H9 (cell line): ENCODE data around the gene SMARCA2. TPM values are rescaled to one million over a fixed set of nuclear protein-coding genes. Genes with fewer than 3 reads are reported as not detected.

Experiments
- DNase-seq: peaks from one replicate; pipeline ENCODE4 v3.0.0-alpha.2; 2017
- H2AFZ ChIP-seq: one replicate; pipeline ENCODE4 v1.6.1; 2013; ENCODE audit warnings: mild to moderate bottlenecking, low read length, control low read depth, moderate library complexity
- H2AK5ac ChIP-seq: 2 replicates; pipeline ENCODE4 v1.6.1; 2013; ENCODE audit warnings: low read length, control low read depth, mixed read lengths; ENCODE audit not compliant: insufficient read length
- H2BK120ac ChIP-seq: one replicate; pipeline ENCODE4 v1.6.1; 2013; ENCODE audit warnings: low read depth, mild to moderate bottlenecking, low read length, control low read depth, inconsistent platforms; ENCODE audit not compliant: poor library complexity, severe bottlenecking
- H2BK12ac ChIP-seq: 2 replicates; pipeline ENCODE4 v1.6.1; 2013; ENCODE audit warnings: low read length, control low read depth, mixed read lengths, low read depth; ENCODE audit not compliant: insufficient read length
- H2BK15ac ChIP-seq: 2 replicates; pipeline ENCODE4 v1.6.1; 2013; ENCODE audit warnings: low read depth, low read length, control low read depth
- H2BK20ac ChIP-seq: one replicate; pipeline ENCODE4 v1.6.1; 2013; ENCODE audit warnings: low read depth, mild to moderate bottlenecking, low read length, control low read depth, inconsistent platforms; ENCODE audit not compliant: poor library complexity, severe bottlenecking
- H2BK5ac ChIP-seq: 2 replicates; pipeline ENCODE4 v1.6.1; 2013; ENCODE audit warnings: low read length, control low read depth, mixed read lengths; ENCODE audit not compliant: insufficient read length
- H3K14ac ChIP-seq: 2 replicates; pipeline ENCODE4 v1.6.1; 2013; ENCODE audit warnings: low read length, control low read depth; ENCODE audit not compliant: insufficient read depth
- H3K18ac ChIP-seq: 2 replicates; pipeline ENCODE4 v1.6.1; 2013; ENCODE audit warnings: low read depth, mild to moderate bottlenecking, mixed read lengths, low read length, control low read depth; ENCODE audit not compliant: insufficient read length
- H3K23ac ChIP-seq: 2 replicates; pipeline ENCODE4 v1.6.1; 2013; ENCODE audit warnings: low read length, control low read depth, mixed read lengths, low read depth; ENCODE audit not compliant: insufficient read length
- H3K23me2 ChIP-seq: 2 replicates; pipeline ENCODE4 v1.6.1; 2013; ENCODE audit warnings: low read depth, mild to moderate bottlenecking, mixed read lengths, low read length, control low read depth; ENCODE audit not compliant: insufficient read length, poor library complexity, severe bottlenecking
- H3K27ac ChIP-seq: 2 replicates; pipeline ENCODE4 v1.5.1; 2013; ENCODE audit warnings: low read length, control low read depth, mixed read lengths, low read depth; ENCODE audit not compliant: insufficient read length
- H3K27me3 ChIP-seq: 2 replicates; pipeline ENCODE4 v1.6.1; 2013; ENCODE audit warnings: low read length, control low read depth, inconsistent platforms; ENCODE audit not compliant: insufficient read depth
- H3K4ac ChIP-seq: 2 replicates; pipeline ENCODE4 v1.6.1; 2013; ENCODE audit warnings: low read depth, mild to moderate bottlenecking, control low read depth, inconsistent platforms, low read length, moderate library complexity
- H3K4me1 ChIP-seq: 2 replicates; pipeline ENCODE4 v1.6.1; 2013; ENCODE audit warnings: low read length, control low read depth, inconsistent platforms; ENCODE audit not compliant: insufficient read depth
- H3K4me2 ChIP-seq: 2 replicates; pipeline ENCODE4 v1.6.1; 2013; ENCODE audit warnings: low read length, control low read depth, mixed read lengths; ENCODE audit not compliant: insufficient read length, insufficient read depth
- H3K56ac ChIP-seq: 2 replicates; pipeline ENCODE4 v1.6.1; 2013; ENCODE audit warnings: low read depth, mild to moderate bottlenecking, mixed read lengths, low read length, control low read depth; ENCODE audit not compliant: insufficient read length
- H3K79me1 ChIP-seq: 2 replicates; pipeline ENCODE4 v1.6.1; 2013; ENCODE audit warnings: low read depth, mild to moderate bottlenecking, moderate library complexity, low read length, control low read depth, inconsistent platforms; ENCODE audit not compliant: insufficient read depth, poor library complexity, severe bottlenecking
- H3K79me2 ChIP-seq: 2 replicates; pipeline ENCODE4 v1.6.1; 2013; ENCODE audit warnings: low read length, control low read depth, inconsistent platforms; ENCODE audit not compliant: insufficient read depth
- H3K9ac ChIP-seq: 2 replicates; pipeline ENCODE4 v1.6.1; 2013; ENCODE audit warnings: low read length, control low read depth, mixed read lengths; ENCODE audit not compliant: insufficient read length; ENCODE audit errors: extremely low read depth
- H3K9me3 ChIP-seq: one replicate; pipeline ENCODE4 v1.6.1; 2013; ENCODE audit warnings: low read depth, low read length, inconsistent platforms; ENCODE audit not compliant: control insufficient read depth
- H3T11ph ChIP-seq: one replicate; pipeline ENCODE4 v1.6.1; 2013; ENCODE audit warnings: mild to moderate bottlenecking, low read length, control low read depth, inconsistent platforms
- H4K20me1 ChIP-seq: one replicate; pipeline ENCODE4 v1.6.1; 2013; ENCODE audit not compliant: control insufficient read depth, insufficient read length, insufficient read depth
- H4K5ac ChIP-seq: 2 replicates; pipeline ENCODE4 v1.6.1; 2013; ENCODE audit warnings: low read depth, mild to moderate bottlenecking, mixed read lengths, low read length, control low read depth; ENCODE audit not compliant: insufficient read length
- H4K8ac ChIP-seq: replicated peaks from 2 replicates; pipeline ENCODE4 v1.6.1; 2013; ENCODE audit warnings: low read length, control low read depth, mixed read lengths, low read depth; ENCODE audit not compliant: insufficient read length
- H4K91ac ChIP-seq: 2 replicates; pipeline ENCODE4 v1.6.1; 2013; ENCODE audit warnings: low read depth, mild to moderate bottlenecking, moderate library complexity, mixed read lengths, low read length, control low read depth; ENCODE audit not compliant: insufficient read length
- H3K27ac Mint-ChIP-seq, 3 experiments: 2 replicates in 2 of 3; 3 replicates in 1 of 3; pipeline ENCODE4 v1.8.0; 2020 to 2021; ENCODE audit warnings: mixed read lengths in 3 of 3, mild to moderate bottlenecking in 1 of 3, moderate library complexity in 1 of 3
- H3K27me3 Mint-ChIP-seq: 2 replicates; pipeline ENCODE4 v1.8.0; 2021; ENCODE audit warnings: low read depth, mild to moderate bottlenecking, moderate library complexity, mixed read lengths
- H3K36me3 Mint-ChIP-seq, 3 experiments: 2 replicates in 2 of 3; 3 replicates in 1 of 3; pipeline ENCODE4 v1.8.0; 2020 to 2021; ENCODE audit warnings: low read depth in 3 of 3, mixed read lengths in 3 of 3; ENCODE audit not compliant: insufficient read depth in 1 of 3
- H3K4me1 Mint-ChIP-seq, 2 experiments: 2 replicates each; pipeline ENCODE4 v1.8.0; 2020; ENCODE audit warnings: mixed read lengths in 2 of 2
- H3K4me3 Mint-ChIP-seq, 2 experiments: 2 replicates in 1 of 2; 3 replicates in 1 of 2; pipeline ENCODE4 v1.8.0; 2020 to 2021; ENCODE audit warnings: mild to moderate bottlenecking in 2 of 2, mixed read lengths in 2 of 2, moderate library complexity in 1 of 2
- H3K9me3 Mint-ChIP-seq, 2 experiments: 2 replicates in 1 of 2; 3 replicates in 1 of 2; pipeline ENCODE4 v1.8.0; 2020; ENCODE audit warnings: mild to moderate bottlenecking in 2 of 2, mixed read lengths in 2 of 2, moderate library complexity in 1 of 2
- WGBS: extraction: QIAGEN DNeasy Blood & Tissue Kit; methylation state at CpG from one replicate; pipeline ENCODE4 v1.1.7; 2013; ENCODE audit warnings: missing lambda C conversion rate, low lambda C conversion rate, mixed read lengths; ENCODE audit not compliant: insufficient read length; ENCODE audit errors: extremely low coverage; 5-methylcytosine and 5-hydroxymethylcytosine counted together
- total RNA-seq: library from RNA; stranded (reverse); gene quantifications from 2 replicates; pipeline ENCODE4 v1.2.1, GENCODE V29; 2021
- TF ChIP-seq, protein P1 (sequence below): fragments of 200-600 bp; sonication (generic); conservative IDR thresholded peaks from 3 replicates; pipeline ENCODE4 v1.8.0; 2021; ENCODE audit warnings: antibody characterized with exemption, mild to moderate bottlenecking

Gene SMARCA2
- total RNA-seq, 1 experiment from 2014 or later: 15.3 TPM

DNA sequence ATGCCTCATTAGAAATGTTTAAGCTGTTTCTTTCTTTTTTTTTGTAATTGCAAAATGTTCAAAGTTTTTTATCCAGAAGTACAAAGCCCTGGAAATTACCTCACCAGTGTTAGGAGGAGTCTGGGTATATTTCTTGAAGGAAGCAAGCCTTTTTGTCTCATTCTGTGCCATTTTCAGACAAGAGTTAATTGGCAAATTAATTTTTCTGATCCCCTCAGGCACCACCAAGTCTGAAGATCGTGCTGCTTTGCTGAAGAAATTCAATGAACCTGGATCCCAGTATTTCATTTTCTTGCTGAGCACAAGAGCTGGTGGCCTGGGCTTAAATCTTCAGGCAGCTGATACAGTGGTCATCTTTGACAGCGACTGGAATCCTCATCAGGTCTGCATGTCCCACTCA lies 94.9 kb downstream of the SMARCA2 start:
- H3K27me3 Mint-ChIP-seq: no peaks in the 10 kb centered on the region
- Histone ChIP-seq H2BK120ac (no peak overlapping the region), H2AFZ (no peak overlapping the region), H3K9me3 (no peaks in the 10 kb centered on the region), H3K4me2 (no peak overlapping the region), H3T11ph (no peak overlapping the region), H3K14ac (no peak overlapping the region), H3K79me2 (no peaks in the 10 kb centered on the region), H2BK12ac (no peak overlapping the region), H3K4ac (no peak overlapping the region), H3K56ac (no peak overlapping the region), H3K9ac (no peak overlapping the region), H3K27me3 (no peaks in the 10 kb centered on the region), H2BK5ac (no peak overlapping the region), H2BK15ac (no peak overlapping the region), H3K18ac (no peak overlapping the region), H3K79me1 (no peaks in the 10 kb centered on the region), H3K4me1 (no peaks in the 10 kb centered on the region), H2BK20ac (no peak overlapping the region), H3K23me2 (no peaks in the 10 kb centered on the region), H3K23ac (no peak overlapping the region), H4K8ac (no peak overlapping the region), H4K5ac (no peak overlapping the region), H2AK5ac (no peak overlapping the region), H4K91ac (no peak overlapping the region), H4K20me1 (no peaks in the 10 kb centered on the region), H3K27ac (no peak overlapping the region)
- TF ChIP-seq, protein P1, sequence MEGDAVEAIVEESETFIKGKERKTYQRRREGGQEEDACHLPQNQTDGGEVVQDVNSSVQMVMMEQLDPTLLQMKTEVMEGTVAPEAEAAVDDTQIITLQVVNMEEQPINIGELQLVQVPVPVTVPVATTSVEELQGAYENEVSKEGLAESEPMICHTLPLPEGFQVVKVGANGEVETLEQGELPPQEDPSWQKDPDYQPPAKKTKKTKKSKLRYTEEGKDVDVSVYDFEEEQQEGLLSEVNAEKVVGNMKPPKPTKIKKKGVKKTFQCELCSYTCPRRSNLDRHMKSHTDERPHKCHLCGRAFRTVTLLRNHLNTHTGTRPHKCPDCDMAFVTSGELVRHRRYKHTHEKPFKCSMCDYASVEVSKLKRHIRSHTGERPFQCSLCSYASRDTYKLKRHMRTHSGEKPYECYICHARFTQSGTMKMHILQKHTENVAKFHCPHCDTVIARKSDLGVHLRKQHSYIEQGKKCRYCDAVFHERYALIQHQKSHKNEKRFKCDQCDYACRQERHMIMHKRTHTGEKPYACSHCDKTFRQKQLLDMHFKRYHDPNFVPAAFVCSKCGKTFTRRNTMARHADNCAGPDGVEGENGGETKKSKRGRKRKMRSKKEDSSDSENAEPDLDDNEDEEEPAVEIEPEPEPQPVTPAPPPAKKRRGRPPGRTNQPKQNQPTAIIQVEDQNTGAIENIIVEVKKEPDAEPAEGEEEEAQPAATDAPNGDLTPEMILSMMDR: no peak
- no peak overlapping the region for H3K27ac Mint-ChIP-seq
- H3K4me3 Mint-ChIP-seq: no peak overlapping the region
- DNase-seq: no peak
- no CpG with 5 or more reads among the region's 2 CpGs for WGBS
- H3K9me3 Mint-ChIP-seq: no peaks in the 10 kb centered on the region
- H3K4me1 Mint-ChIP-seq: peaks cover 0 to 9% of the 10 kb centered on the region in 2 experiments; a peak in 2 of 4 replicates
- H3K36me3 Mint-ChIP-seq: no peaks in the 10 kb centered on the region
